Peyer's patch (tissue), 4 donors: ENCODE data around the gene C17orf67.

Experiments
- POLR2A ChIP-seq, 2 donors: fragments of 450-650 bp; IDR thresholded peaks; one replicate each; pipeline ENCODE4 v1.5.1; 2017; ENCODE audit warnings: antibody characterized with exemption in 2 of 2, mild to moderate bottlenecking in 2 of 2, moderate library complexity in 2 of 2
- TF ChIP-seq, protein P1 (sequence below), 6 experiments: fragments of 450-650 bp in 4 of 6; fragments of 200-600 bp in 2 of 6; sonication (generic) in 1 of 6; IDR thresholded peaks; one replicate each; pipeline ENCODE4 v1.5.1; 2017 to 2019; ENCODE audit warnings: antibody characterized with exemption in 6 of 6, mild to moderate bottlenecking in 3 of 6, moderate library complexity in 1 of 6

DNA sequence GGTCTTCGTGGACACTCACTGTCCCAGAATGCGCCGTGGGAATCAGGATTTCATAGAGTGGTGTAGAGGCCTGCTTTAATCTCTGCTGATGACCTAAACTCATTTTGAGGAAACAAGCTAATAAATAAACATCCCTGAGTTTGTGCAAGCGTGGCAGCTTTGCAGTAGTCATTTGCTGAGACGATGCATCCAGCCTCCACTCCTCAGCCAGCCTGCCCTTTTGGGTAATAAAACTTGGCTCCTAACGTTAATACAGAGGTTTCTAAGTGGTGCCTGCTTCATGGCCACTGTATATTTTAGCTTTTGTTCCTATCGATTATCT is 1.5 kb upstream of the C17orf67 start:
- TF ChIP-seq, protein P1, sequence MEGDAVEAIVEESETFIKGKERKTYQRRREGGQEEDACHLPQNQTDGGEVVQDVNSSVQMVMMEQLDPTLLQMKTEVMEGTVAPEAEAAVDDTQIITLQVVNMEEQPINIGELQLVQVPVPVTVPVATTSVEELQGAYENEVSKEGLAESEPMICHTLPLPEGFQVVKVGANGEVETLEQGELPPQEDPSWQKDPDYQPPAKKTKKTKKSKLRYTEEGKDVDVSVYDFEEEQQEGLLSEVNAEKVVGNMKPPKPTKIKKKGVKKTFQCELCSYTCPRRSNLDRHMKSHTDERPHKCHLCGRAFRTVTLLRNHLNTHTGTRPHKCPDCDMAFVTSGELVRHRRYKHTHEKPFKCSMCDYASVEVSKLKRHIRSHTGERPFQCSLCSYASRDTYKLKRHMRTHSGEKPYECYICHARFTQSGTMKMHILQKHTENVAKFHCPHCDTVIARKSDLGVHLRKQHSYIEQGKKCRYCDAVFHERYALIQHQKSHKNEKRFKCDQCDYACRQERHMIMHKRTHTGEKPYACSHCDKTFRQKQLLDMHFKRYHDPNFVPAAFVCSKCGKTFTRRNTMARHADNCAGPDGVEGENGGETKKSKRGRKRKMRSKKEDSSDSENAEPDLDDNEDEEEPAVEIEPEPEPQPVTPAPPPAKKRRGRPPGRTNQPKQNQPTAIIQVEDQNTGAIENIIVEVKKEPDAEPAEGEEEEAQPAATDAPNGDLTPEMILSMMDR (IDR thresholded peaks at IDR 0.05) = no peak
- TF ChIP-seq POLR2A (IDR thresholded peaks at IDR 0.05) = no peak
